Stimulated activated naive CD4-positive, alpha-beta T cell treated with Interleukin-2 at 50 U/mL for 16 hours (primary cell): ENCODE measurements around the gene TBL3.

Experiments used
- DNase-seq: peaks from one replicate; lab custom pipeline; 2025; lab: John Stamatoyannopoulos, UW

Gene TBL3

GRCh38 chr16:1982991-1983543 is 11.2 kb downstream of the TBL3 start:
- DNase-seq, result no peak

- peak; percentile 69 for DNase-seq
Measured at GRCh38 chr16:1983544-1984346, 11.9 kb downstream of the TBL3 start, which contains the start of gene GFER. Gene GFER (plus strand): TSS chr16:1984193. CDS start chr16:1984219, 26 bp downstream.

- no peak for DNase-seq
Measured at GRCh38 chr16:1984347-1985225, 12.7 kb downstream of the TBL3 start.

GRCh38 chr16:1985466-1986150 is 13.8 kb downstream of the TBL3 start:
- no peak for DNase-seq

GRCh38 chr16:1987198-1987597 is 15.3 kb downstream of the TBL3 start:
- DNase-seq, result no peak

GRCh38 chr16:1989209-1990100 is 17.6 kb downstream of the TBL3 start, which contains the start of gene SYNGR3:
Gene SYNGR3 (plus strand): TSS chr16:1989970. CDS start chr16:1990103, 133 bp downstream.
- no peak for DNase-seq

- no peak for DNase-seq
Measured at GRCh38 chr16:1990101-1990350, 18.2 kb downstream of the TBL3 start.

- DNase-seq, result peak; percentile 24
Measured at GRCh38 chr16:1990351-1991134, 18.7 kb downstream of the TBL3 start.

- DNase-seq, result peak; percentile 33
Measured at GRCh38 chr16:1991135-1991551, 19.3 kb downstream of the TBL3 start.

- DNase-seq, result no peak
Measured at GRCh38 chr16:1991588-1991947, 19.7 kb downstream of the TBL3 start.

GRCh38 chr16:1991948-1992703 is 20.3 kb downstream of the TBL3 start:
- peak; percentile 97 for DNase-seq

- no peak for DNase-seq
Measured at GRCh38 chr16:1992704-1993317, 21.0 kb downstream of the TBL3 start.

GRCh38 chr16:1993731-1994131 is 21.9 kb downstream of the TBL3 start:
- DNase-seq, result no peak

GRCh38 chr16:1997494-1998359 is 25.9 kb downstream of the TBL3 start:
- no peak for DNase-seq

- DNase-seq, result no peak
Measured at GRCh38 chr16:1998360-1998835, 26.5 kb downstream of the TBL3 start.

GRCh38 chr16:1998852-1999801 is 27.3 kb downstream of the TBL3 start:
- no peak for DNase-seq
